ENCODE data around the gene NUCB2.

Gene NUCB2

GRCh38 chr11:17272801-17273200, 3.7 kb upstream of the NUCB2 start:
- peak; percentile 38 for DNase-seq

DNA sequence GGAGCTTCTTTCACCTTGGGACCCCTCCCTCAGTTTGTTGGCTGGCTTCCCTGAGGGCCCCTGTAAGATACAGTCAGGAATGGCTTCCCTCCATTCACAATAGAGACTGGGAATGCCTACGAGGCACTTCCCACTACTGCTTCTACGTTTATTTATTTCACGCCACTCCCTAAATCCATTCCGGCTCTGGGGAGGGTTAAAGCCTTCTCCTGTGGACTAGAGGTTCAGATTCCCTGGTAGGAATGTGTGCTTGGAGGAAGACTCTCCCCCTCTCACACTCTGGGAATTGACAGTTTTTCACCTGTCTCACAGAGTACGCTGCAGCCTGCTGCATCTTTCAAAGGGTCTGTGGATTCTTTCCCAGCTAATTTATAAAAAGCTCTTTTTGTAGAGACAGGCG, 3.3 kb upstream of the NUCB2 start:
- no peak for DNase-seq

DNA sequence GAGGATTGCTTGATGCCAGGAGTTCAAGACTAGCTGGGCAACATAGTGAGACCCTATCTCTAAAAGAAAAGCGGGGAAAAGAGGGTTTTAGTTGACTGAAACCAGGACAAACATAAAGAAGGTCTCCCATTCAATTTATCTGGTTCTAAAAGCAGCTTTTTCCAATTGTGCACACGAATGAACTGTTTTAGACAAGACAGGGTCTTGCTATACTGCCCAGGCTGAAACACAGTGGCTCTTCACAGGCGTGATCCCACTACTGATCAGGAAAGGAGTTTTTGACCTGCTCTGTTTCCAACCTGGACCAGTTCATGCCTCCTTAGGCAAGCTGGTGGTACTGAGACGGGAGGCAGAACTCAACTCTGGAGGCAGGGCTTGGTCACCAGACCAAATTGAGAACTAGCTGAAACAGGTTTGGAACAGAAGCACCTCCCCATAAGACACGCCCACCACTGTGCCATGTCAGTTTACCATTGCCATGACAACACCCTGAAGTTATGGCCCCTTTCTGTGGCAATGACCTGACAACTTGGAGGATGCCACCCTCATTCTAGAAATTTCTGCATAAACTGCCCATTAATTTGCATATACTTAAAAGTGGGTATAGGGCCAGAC, 2.8 kb upstream of the NUCB2 start:
- peak; percentile 91 for DNase-seq

DNA sequence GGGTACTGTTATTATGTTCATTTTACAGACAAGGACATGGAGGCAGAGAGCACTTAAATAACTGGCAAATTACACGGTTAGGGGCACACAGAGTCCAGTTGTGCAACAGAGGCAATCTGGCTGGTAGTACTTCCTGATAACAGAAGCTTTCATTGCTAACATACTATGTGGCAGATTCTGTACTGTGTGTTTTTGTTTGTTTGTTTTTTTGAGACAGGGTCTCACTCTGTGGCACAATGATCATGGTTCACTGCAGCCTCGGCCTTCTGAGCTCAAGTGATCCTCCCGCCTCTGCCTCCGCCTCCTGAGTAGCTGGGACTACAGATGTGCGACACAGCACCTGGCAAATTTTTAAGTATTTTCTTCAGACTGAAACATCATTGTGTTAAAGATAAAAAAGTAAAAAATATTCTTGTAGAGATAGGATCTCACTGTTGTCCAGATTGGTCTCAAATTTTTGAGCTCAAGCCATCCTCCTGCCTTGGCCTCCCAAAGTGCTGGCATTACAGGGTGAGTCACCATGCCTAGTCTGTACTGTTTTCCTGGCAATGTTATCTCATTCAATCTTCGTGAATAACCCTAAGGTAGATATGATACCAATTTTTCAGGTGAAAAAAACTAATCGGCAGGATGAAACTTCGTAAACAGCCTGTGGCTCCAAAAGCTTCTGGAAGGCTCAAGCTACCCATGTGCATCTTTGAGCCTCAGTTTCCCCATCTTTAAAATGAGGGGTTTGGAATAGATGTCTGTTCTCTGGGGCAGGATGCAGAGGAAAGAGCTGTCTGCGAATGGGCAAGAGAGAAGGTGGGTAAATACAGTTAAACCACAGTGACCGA, 921 bp upstream of the NUCB2 start:
- peak; percentile 80 for DNase-seq

DNA sequence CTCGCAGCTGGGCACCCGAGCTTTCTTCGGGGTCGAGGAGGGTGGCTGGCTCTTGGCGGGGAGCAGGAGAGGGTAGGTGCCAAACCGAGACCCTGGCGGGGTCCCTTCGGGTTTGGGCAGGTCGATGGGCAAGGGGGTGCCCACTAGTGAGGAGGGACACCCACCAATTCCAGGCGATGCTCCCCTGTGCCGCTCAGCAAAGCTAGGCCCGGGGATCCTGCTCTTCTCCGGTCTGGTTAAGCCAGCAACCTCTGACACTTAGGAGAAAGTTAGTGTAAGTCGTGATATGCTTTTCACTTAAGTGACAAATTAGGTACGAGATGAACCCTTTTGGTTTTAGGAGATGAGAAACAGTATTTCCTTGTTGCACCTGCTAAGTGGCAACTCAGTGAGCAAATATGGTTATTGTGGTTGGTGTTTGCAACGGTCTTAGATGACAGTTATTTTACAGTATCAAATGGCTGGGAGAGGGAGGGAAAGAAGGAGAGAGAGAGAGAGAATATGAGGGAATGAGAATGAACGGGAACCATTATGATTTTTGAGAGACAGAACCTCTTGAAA, 565 bp downstream of the NUCB2 start:
- DNase-seq, result peak; percentile 82

- peak; percentile 27 for DNase-seq
These were observed 4.1 kb downstream of the NUCB2 start for GRCh38 chr11:17280494-17281127.

GRCh38 chr11:17286332-17286731, 9.8 kb downstream of the NUCB2 start:
- DNase-seq, result no peak

GRCh38 chr11:17287058-17287457, 10.5 kb downstream of the NUCB2 start:
- DNase-seq, result no peak

DNA sequence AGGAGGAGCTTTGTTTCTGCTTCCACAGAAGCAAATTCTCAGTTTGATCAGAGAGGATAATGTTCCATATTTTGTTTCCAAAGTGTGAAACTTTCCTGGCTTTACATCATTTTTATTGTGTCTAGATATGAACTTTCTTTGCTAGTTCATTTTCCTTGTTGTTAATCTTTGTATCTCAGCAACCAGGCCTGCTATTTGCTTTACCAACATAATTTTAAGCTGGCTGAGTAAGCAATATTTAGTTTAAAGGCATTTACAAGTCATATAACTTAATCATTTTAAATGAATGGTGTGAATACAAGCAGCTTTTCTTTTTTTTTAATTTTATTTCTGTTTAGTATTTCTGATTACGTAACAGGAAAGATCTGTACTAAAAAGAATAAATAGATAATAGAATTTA, 15.2 kb downstream of the NUCB2 start:
- no peak for DNase-seq

GRCh38 chr11:17293311-17293710, 16.8 kb downstream of the NUCB2 start:
- DNase-seq, result peak; percentile 48

- no peak for DNase-seq
These were observed 17.5 kb downstream of the NUCB2 start for GRCh38 chr11:17294033-17294432.

DNA sequence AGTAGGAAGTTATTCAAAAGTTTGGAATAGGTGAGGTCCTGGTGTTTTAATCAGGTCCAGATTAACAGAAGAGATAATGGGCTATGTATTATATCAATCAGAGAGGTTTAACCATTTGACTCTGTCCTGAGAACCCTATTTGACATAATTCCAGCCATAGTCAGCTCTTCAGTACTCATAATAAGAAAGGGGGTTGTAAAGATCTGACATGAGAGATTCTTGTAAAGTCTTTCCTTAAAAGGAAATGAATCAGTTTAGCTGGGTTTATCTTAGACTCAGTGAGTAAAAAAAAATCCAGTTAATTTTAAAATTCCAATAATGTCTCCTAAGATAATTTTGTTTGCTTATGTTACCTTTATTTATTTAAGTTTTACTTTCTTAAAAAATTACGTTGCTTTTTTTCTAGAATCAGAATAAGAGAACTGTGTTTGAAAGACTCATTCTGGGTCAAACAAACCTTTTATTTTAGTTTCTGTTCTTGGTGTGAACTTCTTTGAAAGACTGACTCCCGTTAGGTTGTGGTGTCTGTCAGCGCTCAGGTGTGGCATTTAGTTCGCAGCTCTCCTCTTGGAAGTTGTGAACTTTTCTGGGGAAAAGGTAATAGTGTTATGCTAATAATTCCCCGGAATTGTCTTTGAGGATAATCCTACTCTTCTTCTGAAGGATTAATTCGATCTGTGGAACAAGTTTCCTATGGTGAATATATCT, 20.5 kb downstream of the NUCB2 start:
- no peak for DNase-seq

DNA sequence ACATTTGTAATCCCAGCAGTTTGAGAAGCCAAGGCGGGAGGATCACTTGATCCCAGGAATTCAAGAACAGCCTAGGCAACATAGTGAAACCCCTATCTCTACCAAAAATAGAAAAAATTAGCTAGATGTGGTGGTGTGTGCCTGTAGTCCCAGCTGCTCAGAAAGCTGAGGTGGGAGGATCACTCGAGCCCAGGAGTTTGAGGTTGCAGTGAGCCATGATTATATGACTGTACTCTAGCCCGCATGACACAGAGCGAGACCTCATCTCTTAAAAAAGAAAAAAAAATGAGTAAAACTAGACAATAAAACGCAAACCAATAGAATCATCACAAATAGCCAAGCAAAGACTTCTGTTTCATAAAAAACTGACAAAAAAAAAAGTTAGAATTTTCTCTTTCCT, 21.8 kb downstream of the NUCB2 start:
- DNase-seq, result no peak

DNA sequence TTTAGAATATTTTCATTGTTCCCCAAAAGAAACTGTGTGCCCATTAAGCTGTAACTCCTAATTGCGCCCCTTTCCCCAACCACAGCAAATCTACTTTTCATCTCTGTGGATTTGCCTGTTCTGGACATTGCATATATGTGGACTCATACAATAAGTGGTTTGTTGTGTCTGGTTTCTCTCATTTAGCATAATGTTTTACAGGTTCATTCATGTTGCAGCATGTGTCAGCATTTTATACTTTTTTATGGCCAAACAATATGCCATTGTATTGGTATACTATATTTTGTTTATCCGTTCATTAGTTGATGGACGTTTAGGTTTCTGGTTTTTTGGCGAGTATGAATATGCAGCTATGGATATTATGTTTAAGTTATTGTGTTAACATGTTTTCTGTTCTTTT, 23.8 kb downstream of the NUCB2 start:
- DNase-seq, result no peak

DNA sequence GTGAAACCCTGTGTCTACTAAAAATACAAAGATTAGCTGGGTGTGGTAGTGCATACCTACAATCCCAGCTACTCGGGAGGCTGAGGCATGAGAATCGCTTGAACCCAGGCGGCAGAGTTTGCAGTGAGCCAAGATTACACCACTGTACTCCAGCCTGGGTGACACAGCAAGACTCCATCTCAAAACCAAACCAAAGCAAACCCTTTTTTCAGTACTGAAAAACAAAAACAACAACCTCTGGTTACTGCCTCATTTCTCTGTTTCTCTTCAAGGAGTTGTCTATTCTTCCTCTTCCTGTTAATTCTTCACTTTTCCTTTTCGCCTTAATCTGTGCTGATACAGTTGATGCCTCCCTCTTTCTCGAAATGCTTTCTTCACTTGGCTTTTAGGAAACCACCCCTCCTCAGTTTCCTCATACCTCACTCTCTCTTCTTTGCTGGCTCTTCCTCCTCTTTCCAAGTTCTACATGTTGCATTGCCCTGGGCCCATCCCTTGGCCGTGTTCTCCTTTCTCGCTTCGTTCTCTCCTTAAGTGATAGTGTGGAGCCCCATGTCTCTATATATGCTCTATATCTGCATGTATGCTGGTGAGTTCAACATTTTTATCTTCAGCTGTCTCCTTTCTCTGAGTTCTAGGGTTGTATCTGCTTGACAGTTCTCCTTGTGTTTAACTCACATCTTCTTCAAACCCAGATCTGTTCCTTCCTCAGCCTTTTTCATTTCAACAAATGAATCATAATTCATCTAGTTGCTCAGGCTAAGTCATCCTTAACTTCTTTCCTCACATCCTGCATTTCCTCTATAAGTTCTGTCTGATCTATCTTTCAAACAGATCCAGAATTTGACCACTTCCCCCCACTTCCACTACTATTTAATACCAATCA, 37.1 kb downstream of the NUCB2 start:
- DNase-seq, result no peak

GRCh38 chr11:17314232-17314547, 37.7 kb downstream of the NUCB2 start:
- no peak for DNase-seq

- DNase-seq, result no peak
These were observed 38.4 kb downstream of the NUCB2 start for GRCh38 chr11:17314904-17315426.

GRCh38 chr11:17328871-17329494, 52.4 kb downstream of the NUCB2 start:
- DNase-seq, result peak; percentile 32

- no peak for DNase-seq
These were observed 55.1 kb downstream of the NUCB2 start for GRCh38 chr11:17331669-17332068.

DNA sequence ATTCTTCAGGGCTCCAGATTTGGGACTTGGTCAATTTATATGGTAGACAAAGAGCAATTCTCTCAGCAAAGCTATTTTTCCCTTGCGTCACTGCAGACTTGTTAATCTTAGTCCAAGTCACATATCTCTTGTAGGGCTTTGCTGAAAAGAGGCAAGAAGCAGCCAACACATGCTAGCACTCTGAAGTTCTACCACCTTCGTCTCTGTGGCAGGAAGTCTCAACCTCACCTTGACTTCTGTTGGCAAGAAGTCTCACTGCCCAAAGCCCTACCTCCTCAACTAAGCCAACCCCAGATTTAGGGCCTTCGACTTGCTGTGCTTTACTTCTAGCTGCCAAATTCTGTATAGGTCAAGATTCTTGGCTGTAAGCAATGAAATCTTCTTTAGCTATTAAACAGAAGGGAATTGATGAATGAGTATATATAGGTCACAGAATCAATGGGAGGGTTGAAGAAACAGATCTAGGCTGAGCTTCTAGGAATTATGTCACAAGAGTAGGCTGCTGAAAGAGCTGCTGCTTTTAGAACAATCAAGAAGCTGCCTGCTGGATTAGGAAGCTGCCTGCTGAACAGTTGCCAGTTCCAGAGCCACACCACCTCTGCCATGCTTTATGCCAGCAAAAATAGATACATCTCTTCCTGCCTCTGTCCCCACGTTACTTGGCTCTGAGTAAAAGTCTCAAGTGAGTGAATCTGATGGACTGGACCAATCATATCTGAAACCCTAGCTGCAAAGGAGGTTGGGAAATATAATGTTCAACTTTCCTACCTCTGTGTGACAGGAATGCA, 57.5 kb downstream of the NUCB2 start:
- no peak for DNase-seq

GRCh38 chr11:17343257-17343656, 66.7 kb downstream of the NUCB2 start:
- DNase-seq, result no peak
